A673 (cell line): Measurements from ENCODE around the gene C2orf80.

Source experiments
- CTCF ChIP-seq: fragments of 300-800, 200-600 bp; sonication (generic); conservative IDR thresholded peaks from 2 replicates; pipeline ENCODE4 v1.5.1; 2017; ENCODE audit warnings: low read depth, mild to moderate bottlenecking, antibody characterized with exemption, low read length, moderate library complexity, mixed read lengths
- EZH2 ChIP-seq: fragments of 200-600 bp; sonication (generic); IDR thresholded peaks from 2 replicates; pipeline ENCODE4 v1.6.1; 2017; ENCODE audit warnings: borderline replicate concordance, low read depth, mild to moderate bottlenecking, mixed read lengths, antibody characterized with exemption, low read length; ENCODE audit not compliant: poor library complexity, severe bottlenecking

GRCh38 chr2:208222351-208222750 lies 32.5 kb upstream of the C2orf80 start:
- TF ChIP-seq CTCF (no peak), EZH2 (no peak)
